ENCODE results near the gene PLK5.

DNA sequence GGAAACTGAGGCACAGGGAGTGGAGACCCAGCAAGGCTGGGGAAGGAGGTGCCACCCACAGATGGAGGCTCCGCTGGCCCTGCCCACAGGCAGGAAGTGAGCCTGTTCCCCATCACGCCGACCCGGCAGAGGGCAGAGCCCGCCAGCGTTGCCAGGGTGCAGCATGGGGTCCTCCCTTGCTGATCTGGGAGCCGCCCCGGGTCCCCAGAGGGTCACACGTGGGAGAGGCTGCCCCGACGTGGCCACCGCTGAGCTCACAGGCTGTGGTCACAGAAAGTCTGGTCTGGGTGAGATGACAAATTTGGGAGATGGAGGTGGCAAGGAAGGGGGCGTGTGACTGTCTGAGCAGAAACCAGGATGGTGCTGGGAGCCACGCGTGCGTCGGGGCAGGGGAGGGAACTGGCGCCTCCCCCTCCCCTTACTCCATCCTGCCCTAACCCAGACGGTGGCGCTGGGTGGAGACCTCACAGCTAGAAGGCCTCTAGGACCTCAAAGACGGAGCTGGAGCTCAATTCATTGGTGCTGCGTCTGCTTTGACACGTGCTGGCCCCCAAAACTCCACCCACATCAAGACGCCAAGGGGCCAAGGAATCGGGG, 36.5 kb downstream of the PLK5 start:
- TF ChIP-seq, protein P1, sequence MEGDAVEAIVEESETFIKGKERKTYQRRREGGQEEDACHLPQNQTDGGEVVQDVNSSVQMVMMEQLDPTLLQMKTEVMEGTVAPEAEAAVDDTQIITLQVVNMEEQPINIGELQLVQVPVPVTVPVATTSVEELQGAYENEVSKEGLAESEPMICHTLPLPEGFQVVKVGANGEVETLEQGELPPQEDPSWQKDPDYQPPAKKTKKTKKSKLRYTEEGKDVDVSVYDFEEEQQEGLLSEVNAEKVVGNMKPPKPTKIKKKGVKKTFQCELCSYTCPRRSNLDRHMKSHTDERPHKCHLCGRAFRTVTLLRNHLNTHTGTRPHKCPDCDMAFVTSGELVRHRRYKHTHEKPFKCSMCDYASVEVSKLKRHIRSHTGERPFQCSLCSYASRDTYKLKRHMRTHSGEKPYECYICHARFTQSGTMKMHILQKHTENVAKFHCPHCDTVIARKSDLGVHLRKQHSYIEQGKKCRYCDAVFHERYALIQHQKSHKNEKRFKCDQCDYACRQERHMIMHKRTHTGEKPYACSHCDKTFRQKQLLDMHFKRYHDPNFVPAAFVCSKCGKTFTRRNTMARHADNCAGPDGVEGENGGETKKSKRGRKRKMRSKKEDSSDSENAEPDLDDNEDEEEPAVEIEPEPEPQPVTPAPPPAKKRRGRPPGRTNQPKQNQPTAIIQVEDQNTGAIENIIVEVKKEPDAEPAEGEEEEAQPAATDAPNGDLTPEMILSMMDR (IDR thresholded peaks at IDR 0.05; ENCODE audit: poor library complexity, severe bottlenecking), result no peak
- TF ChIP-seq POLR2AphosphoS5 (IDR thresholded peaks at IDR 0.05), result no peak
